Rectal smooth muscle tissue (tissue), 1 donor: ENCODE results near the gene ANK3.
A peak's percentile ranks its signal among the peaks of the same experiment; 100 is the strongest.

Experiments
- H3K27ac ChIP-seq: one replicate; pipeline ENCODE4 v1.7.0; 2013; ENCODE audit warnings: low read depth, low read length, inconsistent platforms
- H3K27me3 ChIP-seq: one replicate; pipeline ENCODE4 v1.7.0; 2013; ENCODE audit warnings: low read length; ENCODE audit not compliant: control insufficient read depth, insufficient read depth
- H3K36me3 ChIP-seq: one replicate; pipeline ENCODE4 v1.7.0; 2013; ENCODE audit warnings: low read length; ENCODE audit not compliant: control insufficient read depth, insufficient read depth
- H3K4me1 ChIP-seq: one replicate; pipeline ENCODE4 v1.7.0; 2013; ENCODE audit warnings: low read length; ENCODE audit not compliant: control insufficient read depth, insufficient read depth
- H3K4me3 ChIP-seq: one replicate; pipeline ENCODE4 v1.7.0; 2013; ENCODE audit warnings: low read length
- H3K9ac ChIP-seq: one replicate; pipeline ENCODE4 v1.7.0; 2013; ENCODE audit warnings: low read length

Gene ANK3

DNA sequence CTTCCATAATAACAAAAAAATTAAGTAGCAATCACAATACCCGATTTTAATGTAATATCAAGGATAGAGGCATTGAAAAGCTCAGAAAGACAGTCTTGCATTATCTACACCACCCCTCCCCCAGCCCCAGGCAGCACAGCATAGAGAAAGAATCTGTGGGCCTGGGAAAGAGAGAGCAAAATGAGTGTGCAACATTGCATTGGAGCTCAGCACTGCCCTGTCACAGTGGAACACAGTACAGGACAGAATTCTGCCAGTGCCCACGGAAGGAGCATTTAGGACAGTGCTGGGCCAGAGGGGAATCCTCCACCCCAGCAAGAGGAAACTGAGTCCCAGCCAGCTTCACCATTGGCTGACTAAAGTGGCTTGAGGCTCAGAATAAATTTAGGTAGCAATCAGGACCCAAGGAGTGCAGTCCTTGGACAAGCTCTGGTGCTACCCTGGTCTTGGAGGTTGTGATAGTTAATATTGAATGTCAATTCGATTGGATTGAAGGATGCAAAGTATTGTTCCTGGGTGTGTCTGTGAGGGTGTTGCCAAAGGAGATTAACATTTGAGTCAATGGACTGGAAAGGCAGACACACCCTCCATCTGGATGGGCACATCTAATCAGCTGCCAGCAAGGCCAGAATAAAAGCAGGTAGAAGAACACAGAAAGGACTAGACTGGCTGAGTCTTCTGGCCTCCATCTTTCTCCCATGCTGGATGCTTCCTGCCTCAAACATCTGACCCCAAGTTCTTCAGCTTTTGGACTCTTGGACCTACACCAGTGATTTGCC, 234.4 kb downstream of the ANK3 start:
- Histone ChIP-seq H3K36me3 (no peaks in the 10 kb centered on the region), H3K27ac (no peak overlapping the region)

DNA sequence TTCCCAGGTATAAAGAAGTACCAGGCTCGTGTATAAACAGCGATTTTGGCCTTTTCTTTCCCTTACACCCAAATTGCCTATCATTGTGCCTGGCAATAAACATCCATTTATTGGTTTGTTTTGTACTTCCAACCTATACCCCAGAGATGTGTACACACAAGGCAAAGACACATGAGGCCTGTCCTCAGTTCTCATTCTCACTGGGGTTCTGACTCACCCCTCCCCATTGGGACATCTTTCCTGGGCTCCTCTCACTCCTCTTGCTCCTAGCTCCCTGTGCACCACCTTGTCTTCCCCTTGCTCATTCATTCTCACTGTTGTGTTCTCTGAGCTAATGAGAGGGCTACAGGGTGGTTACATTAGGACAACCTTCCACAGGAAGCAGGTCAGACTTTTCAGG, 240.7 kb downstream of the ANK3 start:
- Histone ChIP-seq H3K9ac (no peak overlapping the region), H3K36me3 (no peaks in the 10 kb centered on the region), H3K27me3 (no peaks in the 10 kb centered on the region), H3K27ac (no peak overlapping the region), H3K4me1 (peaks cover 18% of the 10 kb centered on the region), H3K4me3 (no peak overlapping the region)

More for the DNA sequence above, 234.4 kb downstream of the ANK3 start:
- Histone ChIP-seq H3K4me1 (no peaks in the 10 kb centered on the region), H3K27me3 (no peaks in the 10 kb centered on the region), H3K9ac (no peak overlapping the region), H3K4me3 (no peak overlapping the region)

DNA sequence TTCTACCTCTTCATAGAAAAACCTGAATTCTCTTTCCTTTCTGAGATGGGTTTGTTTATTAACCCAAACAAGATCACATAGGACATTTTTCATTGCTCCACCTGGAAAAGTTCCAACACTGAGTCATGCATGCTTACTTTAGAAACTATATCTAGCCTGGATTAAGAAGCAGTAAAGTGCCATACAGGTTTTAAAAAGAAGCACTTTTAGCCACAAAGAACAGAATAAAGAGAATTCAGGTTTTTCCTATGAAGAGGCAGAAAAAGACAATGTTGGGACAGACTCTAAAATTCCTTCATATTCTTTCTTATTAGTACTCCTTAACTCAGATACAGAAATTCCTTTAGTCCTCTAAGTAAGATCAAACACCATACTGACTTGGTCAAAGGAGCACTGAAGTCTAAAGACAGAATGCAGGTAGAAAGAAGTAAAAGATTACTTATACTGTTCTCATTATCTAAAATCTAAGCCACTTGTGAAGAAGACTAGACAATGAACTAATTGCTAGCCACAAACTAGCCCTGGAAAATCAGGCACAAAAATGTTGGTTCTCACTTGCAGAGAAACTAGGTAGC, 241.3 kb downstream of the ANK3 start:
- H3K27ac ChIP-seq = no peak overlapping the region
- H3K36me3 ChIP-seq = no peaks in the 10 kb centered on the region
- no peaks in the 10 kb centered on the region for H3K27me3 ChIP-seq
- no peak overlapping the region for H3K9ac ChIP-seq
- peaks cover 18% of the 10 kb centered on the region for H3K4me1 ChIP-seq
- H3K4me3 ChIP-seq = no peak overlapping the region

DNA sequence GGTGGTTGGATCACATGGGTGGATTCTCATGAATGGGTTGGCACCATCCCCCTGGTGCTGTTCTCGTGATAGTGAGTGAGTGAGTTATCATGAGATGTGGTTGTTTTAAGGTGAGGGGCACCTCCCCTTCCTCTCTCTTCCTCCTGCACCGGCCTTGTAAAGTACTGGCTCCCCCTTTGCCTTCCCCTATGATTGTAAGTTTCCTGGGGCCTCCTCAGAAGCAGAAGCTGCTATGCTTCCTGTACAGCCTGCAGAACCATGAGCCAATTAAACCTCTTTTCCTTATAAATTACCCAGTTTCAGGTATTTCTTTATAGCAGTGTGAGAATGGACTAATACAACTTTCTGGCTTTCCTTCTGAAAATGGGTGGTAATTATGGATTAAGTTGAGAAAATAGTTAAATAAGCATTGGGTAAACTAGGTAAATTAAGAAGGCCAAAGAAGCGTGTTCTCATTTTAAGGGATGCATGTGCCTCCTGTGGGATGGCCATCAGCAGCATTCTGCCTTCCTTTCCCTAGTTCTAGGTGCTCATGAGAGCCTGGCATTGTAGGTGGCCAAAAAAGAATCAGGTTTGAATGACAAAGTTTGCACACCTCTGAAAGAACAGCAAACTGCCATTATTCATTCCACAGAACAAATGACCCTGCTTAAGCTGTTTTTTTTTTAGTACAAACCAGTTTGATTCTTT, 242.0 kb downstream of the ANK3 start:
- Histone ChIP-seq H3K4me1 (peaks cover 18% of the 10 kb centered on the region), H3K27ac (no peak overlapping the region), H3K36me3 (no peaks in the 10 kb centered on the region), H3K9ac (no peak overlapping the region), H3K27me3 (no peaks in the 10 kb centered on the region), H3K4me3 (no peak overlapping the region)

DNA sequence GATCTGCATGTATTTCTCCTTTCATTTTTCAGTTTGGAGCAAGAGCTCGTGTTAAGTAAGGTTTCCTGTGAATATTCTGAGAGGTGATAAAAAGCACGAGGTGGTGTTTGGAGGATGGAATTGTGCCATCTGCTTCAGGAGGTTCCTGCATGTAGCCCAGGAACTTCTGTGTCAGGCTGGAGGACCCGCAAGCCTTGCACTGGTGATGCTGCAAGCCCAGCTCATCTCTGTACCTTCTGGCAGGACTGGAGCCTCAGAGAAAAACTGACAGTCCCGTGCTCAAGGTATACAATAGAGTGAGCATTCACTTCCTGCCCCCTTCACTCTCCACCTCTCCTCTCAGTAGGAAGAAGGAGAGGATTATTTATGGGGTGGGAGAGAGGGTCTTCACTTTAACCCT, 242.7 kb downstream of the ANK3 start:
- H3K9ac ChIP-seq = no peak overlapping the region
- no peaks in the 10 kb centered on the region for H3K36me3 ChIP-seq
- H3K4me1 ChIP-seq = peaks cover 19% of the 10 kb centered on the region
- peak overlapping the region; percentile 36 for H3K27ac ChIP-seq
- no peaks in the 10 kb centered on the region for H3K27me3 ChIP-seq
- no peak overlapping the region for H3K4me3 ChIP-seq

DNA sequence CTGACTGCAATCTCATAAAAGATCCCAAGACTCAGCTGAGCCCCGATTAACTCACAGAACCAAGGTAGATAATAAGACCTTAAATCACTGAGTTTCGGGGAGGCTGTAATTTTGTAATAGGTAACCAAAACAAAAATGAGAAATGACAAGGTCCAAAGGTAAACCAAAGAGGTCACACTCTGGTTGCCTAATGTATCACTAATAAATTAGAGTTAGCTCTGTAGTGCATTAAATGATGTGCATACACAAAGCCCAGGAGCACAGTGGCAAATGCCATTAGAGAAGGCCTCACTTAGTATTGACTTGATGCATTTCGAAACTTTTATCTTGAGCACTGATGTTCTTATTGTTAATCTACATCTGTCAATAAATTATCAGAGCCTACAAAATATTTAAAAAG, 245.6 kb downstream of the ANK3 start:
- no peaks in the 10 kb centered on the region for H3K27me3 ChIP-seq
- H3K36me3 ChIP-seq = no peaks in the 10 kb centered on the region
- H3K4me3 ChIP-seq = no peak overlapping the region
- no peak overlapping the region for H3K9ac ChIP-seq
- peaks cover 32% of the 10 kb centered on the region for H3K4me1 ChIP-seq
- H3K27ac ChIP-seq = no peak overlapping the region

DNA sequence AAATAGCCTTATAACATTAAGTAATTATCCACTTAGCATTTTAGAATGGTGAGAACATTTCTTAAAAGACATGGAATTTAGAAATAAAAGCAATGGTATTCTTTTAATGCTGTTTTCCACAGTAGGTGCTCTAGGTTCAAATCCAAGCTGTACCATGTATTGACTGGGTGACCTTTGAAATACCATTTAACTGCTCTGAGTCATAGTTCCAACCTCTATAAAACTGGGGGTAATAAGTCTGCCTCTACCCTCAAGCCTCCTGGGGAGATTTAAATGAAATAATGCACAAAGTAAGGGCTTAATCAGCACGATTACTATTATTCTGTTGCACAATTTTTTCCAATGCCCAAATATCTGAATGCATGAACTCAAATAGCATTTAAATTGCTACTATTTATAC, 246.9 kb downstream of the ANK3 start:
- no peak overlapping the region for H3K9ac ChIP-seq
- H3K4me1 ChIP-seq = peaks cover 19% of the 10 kb centered on the region
- no peak overlapping the region for H3K27ac ChIP-seq
- no peaks in the 10 kb centered on the region for H3K36me3 ChIP-seq
- H3K4me3 ChIP-seq = no peak overlapping the region
- H3K27me3 ChIP-seq = no peaks in the 10 kb centered on the region

DNA sequence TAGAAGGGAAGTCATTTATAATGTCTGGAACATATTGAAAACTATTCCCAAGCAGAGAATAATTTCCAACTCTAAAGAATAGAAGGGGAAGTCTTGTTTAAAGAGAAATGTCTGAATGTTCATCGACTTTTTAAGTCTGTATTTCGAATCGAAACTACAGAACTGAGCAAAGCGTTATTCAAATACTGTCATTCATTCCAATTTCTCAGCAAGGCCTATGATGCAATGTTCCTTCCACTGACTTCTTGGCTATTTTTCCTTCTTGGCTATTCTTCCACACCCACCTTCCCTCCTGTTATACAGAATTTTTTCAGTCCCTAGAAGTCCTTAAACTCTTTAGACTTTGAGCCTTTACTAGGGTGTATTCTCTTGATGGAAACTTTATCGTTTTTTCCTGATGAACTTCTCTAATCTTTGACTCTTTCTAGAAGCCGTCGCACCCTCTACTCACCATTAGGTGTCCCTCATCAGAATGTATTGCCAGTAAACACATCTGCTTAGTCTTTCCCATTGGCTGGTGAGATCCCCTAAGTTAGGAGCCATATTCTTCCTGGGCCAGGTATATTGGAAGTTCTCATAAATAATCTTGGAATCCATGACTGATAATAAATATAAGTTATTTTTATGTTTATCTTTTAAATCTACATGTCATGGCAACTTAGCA, 247.6 kb downstream of the ANK3 start:
- Histone ChIP-seq H3K36me3 (no peaks in the 10 kb centered on the region), H3K27ac (peak overlapping the region; percentile 57), H3K9ac (no peak overlapping the region), H3K27me3 (no peaks in the 10 kb centered on the region), H3K4me1 (peaks cover 13% of the 10 kb centered on the region), H3K4me3 (no peak overlapping the region)

DNA sequence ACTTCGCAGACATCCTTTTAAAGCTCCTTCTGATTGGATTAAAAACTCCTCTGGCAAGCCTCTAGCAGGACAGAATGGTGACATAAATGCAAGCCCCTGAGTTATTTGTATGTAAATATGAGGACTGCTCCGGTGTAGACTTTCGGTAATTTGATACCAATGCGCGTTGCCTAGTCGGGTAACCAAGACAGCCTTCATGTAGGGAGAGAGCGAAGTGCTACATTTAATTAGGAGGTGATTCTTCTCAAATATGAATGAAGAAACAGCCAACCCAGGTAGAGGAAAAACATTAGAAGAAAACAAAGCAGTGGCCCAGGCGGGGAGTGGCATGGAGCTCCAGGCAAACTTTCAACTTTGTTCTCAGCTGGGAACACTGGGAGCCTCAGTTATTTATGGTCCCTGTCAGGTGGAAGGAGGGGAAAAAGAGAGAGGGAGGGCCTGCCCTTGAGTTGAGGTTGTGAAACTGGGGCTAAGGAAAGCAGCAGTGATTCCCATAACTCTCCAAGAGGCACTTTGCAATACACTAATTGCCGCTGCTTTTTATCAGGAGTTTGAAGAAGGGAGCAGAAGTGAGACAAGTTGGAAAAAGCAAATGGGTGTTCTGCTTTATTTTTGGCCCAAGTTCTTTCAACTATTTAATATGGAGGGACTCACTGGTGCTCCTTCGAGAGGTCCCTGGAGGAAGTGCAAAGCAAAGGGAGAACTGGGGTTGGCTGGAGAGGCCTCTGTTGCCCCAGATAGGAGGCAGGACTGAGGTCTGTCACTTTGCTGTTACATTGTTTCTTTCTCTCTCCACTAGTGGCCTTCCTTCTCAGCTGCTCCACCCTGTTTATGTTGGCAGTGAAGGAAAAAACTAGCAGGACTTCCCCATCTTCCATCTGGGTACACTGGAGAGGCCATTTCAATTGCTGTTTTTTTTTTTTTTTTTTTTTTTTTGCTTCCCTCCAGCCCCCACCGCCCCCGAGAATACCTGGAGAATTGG, 248.7 kb downstream of the ANK3 start:
- Histone ChIP-seq H3K36me3 (no peaks in the 10 kb centered on the region), H3K4me3 (peak overlapping the region; percentile 0), H3K27ac (peak overlapping the region; percentile 57), H3K4me1 (peaks cover 13% of the 10 kb centered on the region), H3K9ac (no peak overlapping the region), H3K27me3 (no peaks in the 10 kb centered on the region)

DNA sequence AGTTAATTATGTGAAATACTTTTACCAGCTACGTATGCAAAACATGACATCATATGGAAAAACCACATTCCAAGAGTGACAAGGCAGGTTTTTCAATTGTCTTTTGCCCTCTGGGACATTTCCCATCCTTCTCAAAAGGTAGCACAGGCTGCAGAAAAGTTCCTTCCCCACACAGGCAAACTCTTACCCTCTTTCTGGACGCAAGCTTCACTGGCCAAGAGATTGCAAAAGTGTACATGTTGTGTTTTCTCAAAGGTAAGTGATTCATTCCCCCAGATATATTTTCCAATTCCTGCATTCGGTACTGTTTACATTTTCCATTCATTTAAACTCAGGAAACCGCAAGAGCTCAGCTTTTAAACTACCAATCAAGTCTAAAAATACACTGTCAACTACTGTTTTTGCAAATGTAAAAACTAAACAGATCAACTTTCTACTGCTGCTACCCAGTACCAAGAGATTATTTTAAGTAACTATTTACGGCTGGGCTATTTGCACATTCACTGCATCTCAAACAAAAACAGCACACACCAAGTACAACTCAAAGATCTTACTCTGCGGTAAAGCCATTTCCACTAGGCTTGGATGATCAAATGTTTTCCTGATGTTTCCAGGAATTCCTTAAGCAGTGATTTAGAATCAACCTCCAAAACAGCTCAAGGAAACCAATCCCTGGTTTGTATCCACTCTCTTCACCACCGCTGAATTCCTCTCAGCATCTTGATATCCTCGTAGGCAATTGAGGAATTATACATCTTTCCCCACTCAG, 249.7 kb downstream of the ANK3 start:
- Histone ChIP-seq H3K4me1 (peaks cover 13% of the 10 kb centered on the region), H3K27me3 (no peaks in the 10 kb centered on the region), H3K27ac (peak overlapping the region; percentile 57), H3K4me3 (peak overlapping the region; percentile 0), H3K9ac (no peak overlapping the region), H3K36me3 (no peaks in the 10 kb centered on the region)

DNA sequence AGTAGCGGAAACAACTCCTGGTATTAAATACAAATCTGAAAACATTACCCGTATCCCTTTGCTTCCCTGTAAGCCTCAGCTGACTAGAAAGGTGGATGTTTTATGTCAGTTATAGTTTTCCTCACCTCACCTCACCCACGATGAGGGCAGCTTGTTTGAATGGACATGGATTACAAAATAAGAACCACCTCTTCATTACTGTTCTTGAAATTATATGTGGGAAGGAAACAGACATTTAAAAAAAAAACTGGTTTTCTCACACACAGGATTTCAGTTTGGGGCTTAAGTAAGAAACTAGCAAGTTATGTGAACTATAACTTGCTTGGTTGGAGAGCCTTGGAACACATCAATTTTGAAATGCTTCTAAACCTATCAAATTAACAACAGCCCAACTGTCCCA, 250.4 kb downstream of the ANK3 start:
- Histone ChIP-seq H3K4me3 (no peak overlapping the region), H3K9ac (no peak overlapping the region), H3K4me1 (peaks cover 13% of the 10 kb centered on the region)

More for the DNA sequence above, 250.4 kb downstream of the ANK3 start:
- no peak overlapping the region for H3K27ac ChIP-seq
- H3K27me3 ChIP-seq = no peaks in the 10 kb centered on the region
- no peaks in the 10 kb centered on the region for H3K36me3 ChIP-seq
